Tibial nerve (tissue), 3 donors: ENCODE data around the gene PDK1.

ENCODE experiments used
- POLR2A ChIP-seq, 2 donors: fragments of 450-650 bp; IDR thresholded peaks; one replicate each; pipeline ENCODE4 v1.6.1; 2017; ENCODE audit warnings: antibody characterized with exemption in 2 of 2, mild to moderate bottlenecking in 2 of 2, moderate library complexity in 2 of 2
- TF ChIP-seq, protein P1 (sequence below), 5 experiments: fragments of 200-600 bp in 3 of 5; fragments of 450-650 bp in 2 of 5; sonication (generic) in 3 of 5; IDR thresholded peaks; one replicate each; pipeline ENCODE4 v1.5.1; 2016 to 2019; ENCODE audit warnings: antibody characterized with exemption in 5 of 5, mild to moderate bottlenecking in 3 of 5, moderate library complexity in 2 of 5

DNA sequence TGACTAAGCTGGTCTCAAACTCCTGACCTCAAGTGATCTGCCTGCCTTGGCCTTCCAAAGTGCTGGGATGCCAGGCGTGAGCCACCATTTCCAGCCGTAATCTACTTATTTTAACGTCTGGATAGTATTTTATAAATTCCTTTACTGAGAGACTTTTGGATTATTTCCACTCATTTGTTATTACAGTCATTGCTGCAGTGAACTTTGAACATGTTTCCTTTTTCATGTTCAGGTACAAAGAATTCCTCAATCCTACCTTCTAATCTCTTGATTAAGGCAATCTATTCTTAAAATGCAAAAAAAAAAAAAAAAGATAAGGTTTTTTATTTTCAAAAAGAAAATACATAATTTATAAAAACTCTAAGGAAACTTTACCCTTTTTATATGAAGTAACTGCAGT, 78.6 kb downstream of the PDK1 start:
- TF ChIP-seq, protein P1, sequence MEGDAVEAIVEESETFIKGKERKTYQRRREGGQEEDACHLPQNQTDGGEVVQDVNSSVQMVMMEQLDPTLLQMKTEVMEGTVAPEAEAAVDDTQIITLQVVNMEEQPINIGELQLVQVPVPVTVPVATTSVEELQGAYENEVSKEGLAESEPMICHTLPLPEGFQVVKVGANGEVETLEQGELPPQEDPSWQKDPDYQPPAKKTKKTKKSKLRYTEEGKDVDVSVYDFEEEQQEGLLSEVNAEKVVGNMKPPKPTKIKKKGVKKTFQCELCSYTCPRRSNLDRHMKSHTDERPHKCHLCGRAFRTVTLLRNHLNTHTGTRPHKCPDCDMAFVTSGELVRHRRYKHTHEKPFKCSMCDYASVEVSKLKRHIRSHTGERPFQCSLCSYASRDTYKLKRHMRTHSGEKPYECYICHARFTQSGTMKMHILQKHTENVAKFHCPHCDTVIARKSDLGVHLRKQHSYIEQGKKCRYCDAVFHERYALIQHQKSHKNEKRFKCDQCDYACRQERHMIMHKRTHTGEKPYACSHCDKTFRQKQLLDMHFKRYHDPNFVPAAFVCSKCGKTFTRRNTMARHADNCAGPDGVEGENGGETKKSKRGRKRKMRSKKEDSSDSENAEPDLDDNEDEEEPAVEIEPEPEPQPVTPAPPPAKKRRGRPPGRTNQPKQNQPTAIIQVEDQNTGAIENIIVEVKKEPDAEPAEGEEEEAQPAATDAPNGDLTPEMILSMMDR (IDR thresholded peaks at IDR 0.05) = no peak
- TF ChIP-seq POLR2A (IDR thresholded peaks at IDR 0.05) = no peak
